ENCODE results near the gene CLIC4.
"Not testable (repeated sequence)": the region's sequence is repeated elsewhere in the genome, so short reads cannot be mapped to it uniquely, and the experiment has no call there.

The CLIC4 gene

GRCh38 chr1:24720152-24720551, 25.1 kb upstream of the CLIC4 start:
- DNase-seq, result no peak

GRCh38 chr1:24721533-24721932, 23.7 kb upstream of the CLIC4 start:
- no peak for DNase-seq

- not testable (repeated sequence) for DNase-seq
These were observed 22.9 kb upstream of the CLIC4 start for GRCh38 chr1:24722073-24723035.

GRCh38 chr1:24724345-24725208, 20.7 kb upstream of the CLIC4 start:
- DNase-seq, result peak; percentile 51

- DNase-seq, result no peak
These were observed 20.0 kb upstream of the CLIC4 start for GRCh38 chr1:24725209-24725651.

- DNase-seq, result no peak
These were observed 18.5 kb upstream of the CLIC4 start for GRCh38 chr1:24726741-24727140.

- no peak for DNase-seq
These were observed 17.6 kb upstream of the CLIC4 start for GRCh38 chr1:24727501-24728216.

- no peak for DNase-seq
These were observed 16.3 kb upstream of the CLIC4 start for GRCh38 chr1:24728982-24729381.

- DNase-seq, result no peak
These were observed 12.9 kb upstream of the CLIC4 start for GRCh38 chr1:24732186-24732885.

- not testable (repeated sequence) for DNase-seq
These were observed 11.9 kb upstream of the CLIC4 start for GRCh38 chr1:24733342-24733741.

- DNase-seq, result no peak
These were observed 10.1 kb upstream of the CLIC4 start for GRCh38 chr1:24735156-24735508.

- peak; percentile 73 for DNase-seq
These were observed 9.5 kb upstream of the CLIC4 start for GRCh38 chr1:24735509-24736375.

GRCh38 chr1:24737368-24738117, 7.7 kb upstream of the CLIC4 start:
- DNase-seq, result no peak

- DNase-seq, result no peak
These were observed 6.0 kb upstream of the CLIC4 start for GRCh38 chr1:24739241-24739640.

- DNase-seq, result no peak
These were observed 2.9 kb upstream of the CLIC4 start for GRCh38 chr1:24742090-24742938.

- no peak for DNase-seq
These were observed 1.6 kb upstream of the CLIC4 start for GRCh38 chr1:24743404-24744211.

GRCh38 chr1:24745711-24746413, 615 bp downstream of the CLIC4 start:
- no peak for DNase-seq

All from DMS153 (cell line).